Calu3 (cell line): ENCODE data around the gene CTAGE1. TPM values are rescaled to one million over a fixed set of nuclear protein-coding genes. Genes with fewer than 3 reads are reported as not detected.

Experiments used
- BruUV-seq: library from RNA; stranded (reverse); fragments of 400-500 nt; replicated peaks from 2 replicates; lab custom pipeline; 2021; lab: Mats Ljungman, UMichigan
- CTCF ChIA-PET: fragments of 300-600 bp; sonication (Branson Sonifier 250); formaldehyde crosslinking; loops from one replicate; lab custom pipeline; 2022; ENCODE audit warnings: antibody characterized with exemption; lab: Charles Lee
- DNase-seq: peaks from one replicate; pipeline ENCODE4 v3.0.0; 2022
- H3K27ac Mint-ChIP-seq: one replicate; pipeline ENCODE4 v1.8.0; 2022; ENCODE audit warnings: mixed read lengths; ENCODE audit not compliant: unreplicated experiment
- H3K27me3 Mint-ChIP-seq: one replicate; pipeline ENCODE4 v1.8.0; 2022; ENCODE audit warnings: mixed read lengths; ENCODE audit not compliant: unreplicated experiment
- H3K36me3 Mint-ChIP-seq: one replicate; pipeline ENCODE4 v1.8.0; 2022; ENCODE audit warnings: mild to moderate bottlenecking, moderate library complexity, mixed read lengths; ENCODE audit not compliant: insufficient read depth, unreplicated experiment
- H3K4me1 Mint-ChIP-seq: one replicate; pipeline ENCODE4 v1.8.0; 2022; ENCODE audit warnings: mild to moderate bottlenecking, low read depth, mixed read lengths; ENCODE audit not compliant: unreplicated experiment
- H3K4me3 Mint-ChIP-seq: one replicate; pipeline ENCODE4 v1.8.0; 2022; ENCODE audit warnings: mild to moderate bottlenecking, low read depth, moderate library complexity, mixed read lengths; ENCODE audit not compliant: unreplicated experiment
- H3K9me3 Mint-ChIP-seq: one replicate; pipeline ENCODE4 v1.8.0; 2022; ENCODE audit warnings: low read depth, mixed read lengths; ENCODE audit not compliant: unreplicated experiment
- CTCF ChIP-seq: fragments of 200-600 bp; IDR thresholded peaks from one replicate; pipeline ENCODE4 v1.8.0; 2022; ENCODE audit warnings: antibody characterized with exemption; ENCODE audit not compliant: unreplicated experiment
- intact Hi-C: fragments of 100-400 bp; cut with micrococcal nuclease; formaldehyde crosslinking; loops from one replicate; pipeline ENCODE4 v1.10.0; 2022; ENCODE audit not compliant: unreplicated experiment
- total RNA-seq: library from RNA; stranded (reverse); gene quantifications from 2 replicates; pipeline ENCODE4 v1.2.3, GENCODE V29; 2022

The CTAGE1 gene
- total RNA-seq, 1 experiment from 2014 or later = not detected

- H3K27ac Mint-ChIP-seq = no peak overlapping the region
- peaks cover 15% of the 10 kb centered on the region for H3K9me3 Mint-ChIP-seq
- H3K4me3 Mint-ChIP-seq = no peak overlapping the region
- intact Hi-C loops = no loop called here
- no peak for DNase-seq
- H3K4me1 Mint-ChIP-seq = peaks cover 9% of the 10 kb centered on the region
- no peak for TF ChIP-seq CTCF
- H3K27me3 Mint-ChIP-seq = no peaks in the 10 kb centered on the region
- no peaks in the 10 kb centered on the region for H3K36me3 Mint-ChIP-seq
- BruUV-seq = no TSS peak
- CTCF ChIA-PET = no interaction called here
Observed at GRCh38 chr18:22405142-22405541, 12.6 kb downstream of the CTAGE1 start.

- no peak for DNase-seq
- no peaks in the 10 kb centered on the region for H3K27me3 Mint-ChIP-seq
- no peaks in the 10 kb centered on the region for H3K36me3 Mint-ChIP-seq
- intact Hi-C loops = no loop called here
- H3K27ac Mint-ChIP-seq = no peak overlapping the region
- no peak for TF ChIP-seq CTCF
- peaks cover 14% of the 10 kb centered on the region for H3K4me1 Mint-ChIP-seq
- H3K4me3 Mint-ChIP-seq = no peak overlapping the region
- BruUV-seq = no TSS peak
- CTCF ChIA-PET = no interaction called here
- peaks cover 11% of the 10 kb centered on the region for H3K9me3 Mint-ChIP-seq
Observed at GRCh38 chr18:22403950-22404349, 13.8 kb downstream of the CTAGE1 start.

GRCh38 chr18:22399949-22400348, 17.8 kb downstream of the CTAGE1 start:
- no peak for TF ChIP-seq CTCF
- intact Hi-C loops = loop anchor here (10.0 kb wide), 1 partner anchor 55 kb away; no protein-coding TSS in a partner anchor
- CTCF ChIA-PET = no interaction called here
- Mint-ChIP-seq H3K4me3 (no peak overlapping the region), H3K36me3 (no peaks in the 10 kb centered on the region), H3K27me3 (no peaks in the 10 kb centered on the region), H3K9me3 (peaks cover 3% of the 10 kb centered on the region), H3K4me1 (peaks cover 16% of the 10 kb centered on the region), H3K27ac (no peak overlapping the region)
- no peak for DNase-seq
- BruUV-seq = no TSS peak

GRCh38 chr18:22398464-22398863, 19.3 kb downstream of the CTAGE1 start:
- Mint-ChIP-seq H3K4me3 (no peak overlapping the region), H3K4me1 (peaks cover 16% of the 10 kb centered on the region), H3K27me3 (no peaks in the 10 kb centered on the region), H3K9me3 (peaks cover 3% of the 10 kb centered on the region), H3K27ac (no peak overlapping the region), H3K36me3 (no peaks in the 10 kb centered on the region)
- CTCF ChIA-PET = no interaction called here
- no peak for DNase-seq
- intact Hi-C loops = loop anchor here (10.0 kb wide), 1 partner anchor 56 kb away; no protein-coding TSS in a partner anchor
- BruUV-seq = no TSS peak
- TF ChIP-seq CTCF = no peak
